Ecto neural progenitor cell (in vitro differentiated cells): ENCODE results near the gene IL1RN.

Experiments used
- DNase-seq: peaks from one replicate; pipeline ENCODE4 v3.0.0-alpha.2; 2018; ENCODE audit warnings: low spot score

The IL1RN gene

GRCh38 chr2:113104054-113104611, 23.3 kb upstream of the IL1RN start:
- no peak for DNase-seq

- no peak for DNase-seq
Measured at GRCh38 chr2:113105047-113105785, 22.2 kb upstream of the IL1RN start.

GRCh38 chr2:113111121-113111520, 16.3 kb upstream of the IL1RN start:
- DNase-seq = no peak

- DNase-seq = no peak
Measured at GRCh38 chr2:113111823-113112287, 15.5 kb upstream of the IL1RN start.

- DNase-seq = no peak
Measured at GRCh38 chr2:113112441-113112840, 15.0 kb upstream of the IL1RN start.

- no peak for DNase-seq
Measured at GRCh38 chr2:113112871-113113270, 14.5 kb upstream of the IL1RN start.

- DNase-seq = no peak
Measured at GRCh38 chr2:113113807-113114206, 13.6 kb upstream of the IL1RN start.

GRCh38 chr2:113114224-113114945, 13.0 kb upstream of the IL1RN start:
- no peak for DNase-seq

GRCh38 chr2:113114996-113115395, 12.4 kb upstream of the IL1RN start:
- DNase-seq = no peak

GRCh38 chr2:113116100-113116958, 11.1 kb upstream of the IL1RN start:
- DNase-seq = no peak

- peak; percentile 16 for DNase-seq
Measured at GRCh38 chr2:113117541-113118262, 9.7 kb upstream of the IL1RN start.

GRCh38 chr2:113118263-113118657, 9.1 kb upstream of the IL1RN start:
- no peak for DNase-seq

GRCh38 chr2:113119111-113119510, 8.3 kb upstream of the IL1RN start:
- no peak for DNase-seq

GRCh38 chr2:113120861-113121260, 6.5 kb upstream of the IL1RN start:
- no peak for DNase-seq

GRCh38 chr2:113122364-113122763, 5.0 kb upstream of the IL1RN start:
- DNase-seq = no peak

GRCh38 chr2:113123726-113124125, 3.7 kb upstream of the IL1RN start:
- peak; percentile 5 for DNase-seq

- peak; percentile 29 for DNase-seq
Measured at GRCh38 chr2:113124181-113124961, 3.0 kb upstream of the IL1RN start.

GRCh38 chr2:113124984-113125855, 2.2 kb upstream of the IL1RN start:
- DNase-seq = no peak

- DNase-seq = no peak
Measured at GRCh38 chr2:113127646-113128570, 510 bp downstream of the IL1RN start.
